ENCODE measurements around the gene AGPAT3.

GRCh38 chr21:43995521-43996105, 130.6 kb downstream of the AGPAT3 start:
- TF ChIP-seq CTCF (IDR thresholded peaks at IDR 0.05) (no peak), POLR2A (IDR thresholded peaks at IDR 0.05) (no peak)

Measured in esophagus squamous epithelium (tissue), 4 donors.